GM18870 (cell line): ENCODE results near the gene MRNIP.

Experiments
- ATAC-seq: cut with Tn5 transposase; IDR thresholded peaks from one replicate; pipeline ENCODE4 v1.9.1; 2021; ENCODE audit warnings: moderate library complexity; ENCODE audit not compliant: unreplicated experiment

The MRNIP gene, protein sequence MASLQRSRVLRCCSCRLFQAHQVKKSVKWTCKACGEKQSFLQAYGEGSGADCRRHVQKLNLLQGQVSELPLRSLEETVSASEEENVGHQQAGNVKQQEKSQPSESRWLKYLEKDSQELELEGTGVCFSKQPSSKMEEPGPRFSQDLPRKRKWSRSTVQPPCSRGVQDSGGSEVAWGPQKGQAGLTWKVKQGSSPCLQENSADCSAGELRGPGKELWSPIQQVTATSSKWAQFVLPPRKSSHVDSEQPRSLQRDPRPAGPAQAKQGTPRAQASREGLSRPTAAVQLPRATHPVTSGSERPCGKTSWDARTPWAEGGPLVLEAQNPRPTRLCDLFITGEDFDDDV

DNA sequence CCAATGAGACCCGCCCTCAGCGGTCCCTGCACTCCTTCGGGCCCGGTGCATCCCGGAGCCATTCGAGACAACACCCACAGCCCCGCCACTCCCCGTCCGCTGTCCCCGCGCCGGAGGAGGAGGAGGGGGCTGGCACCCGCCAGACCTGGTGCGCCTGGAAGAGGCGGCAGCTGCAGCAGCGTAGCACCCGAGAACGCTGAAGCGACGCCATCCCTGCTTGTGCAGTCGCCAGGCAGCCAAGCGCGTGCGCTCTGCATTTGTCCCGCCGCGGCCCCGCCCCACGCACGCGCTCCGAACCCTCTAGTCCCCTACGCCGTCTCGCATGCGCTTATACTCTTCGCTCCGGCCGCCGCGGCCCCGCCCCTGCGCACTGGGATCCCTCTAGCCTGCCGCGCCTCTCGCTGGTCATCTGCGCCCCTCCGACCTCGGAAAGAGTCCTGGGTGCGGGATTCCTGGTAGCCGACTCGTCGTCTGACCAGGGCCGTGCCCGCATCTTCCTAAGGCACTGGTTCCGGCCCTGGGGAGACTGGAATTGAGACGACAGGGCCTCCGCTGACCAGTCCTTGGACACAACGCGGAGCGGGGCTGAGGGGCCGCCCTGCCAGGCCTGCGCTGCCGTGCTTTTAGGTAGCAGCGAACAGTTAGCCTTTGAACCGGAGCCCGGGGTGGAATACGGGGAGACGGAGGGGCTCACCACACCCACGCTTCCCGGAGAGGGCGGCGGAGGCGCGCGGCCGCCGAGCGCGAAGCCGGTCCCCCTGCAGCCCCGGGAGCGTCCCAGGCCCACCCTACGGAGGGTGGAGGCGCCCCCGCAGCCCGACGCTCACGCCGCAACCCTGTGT is at the start of gene MRNIP:
MRNIP (minus strand) TSS at position 232 of the 842 bp plus-strand sequence; CDS start at position 211, 21 bp downstream.
- ATAC-seq = peak; percentile 92

GRCh38 chr5:179907556-179908324 is 49.1 kb upstream of the MRNIP start, which contains the start of gene TBC1D9B:
Gene TBC1D9B, minus strand, starts transcription at chr5:179907897. Its CDS starts 76 bp downstream, at chr5:179907821.
- ATAC-seq = no peak

DNA sequence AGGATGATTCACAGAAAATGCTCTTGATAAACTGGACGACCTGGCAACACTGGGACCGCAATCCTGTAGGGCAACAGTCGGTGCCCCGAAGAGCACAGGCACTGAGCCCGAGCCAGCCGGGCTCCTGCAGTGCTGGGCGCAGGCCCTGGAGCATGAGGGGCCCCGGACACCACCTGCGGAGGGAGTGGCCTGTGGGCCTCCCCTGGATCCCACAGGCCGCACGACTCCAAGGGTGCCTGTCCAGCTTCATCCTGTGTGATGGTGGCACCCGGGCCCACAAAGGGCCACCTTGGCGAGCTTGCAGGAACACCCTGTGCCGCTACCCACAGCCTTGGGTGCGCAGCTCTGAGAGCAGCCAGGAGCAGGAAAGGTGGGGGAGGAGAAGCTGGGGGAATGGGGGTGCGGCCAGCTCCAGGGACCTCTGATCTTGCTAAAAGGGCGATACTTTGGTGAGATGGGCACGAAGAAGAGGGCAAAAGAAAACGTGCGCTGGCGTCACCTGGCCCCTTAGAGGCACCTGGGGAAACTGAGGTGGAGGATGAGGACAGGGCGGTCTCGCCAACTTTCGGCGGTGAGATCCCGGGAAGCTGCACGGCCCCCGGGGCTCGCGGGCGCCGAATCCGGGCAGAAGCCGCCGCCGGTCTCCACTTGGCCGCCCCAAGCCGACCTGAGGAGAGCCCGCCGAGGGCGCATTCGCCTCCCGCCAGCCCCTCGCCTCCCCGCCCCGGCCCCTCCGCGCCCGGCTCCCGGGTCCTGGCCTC is 48.4 kb upstream of the MRNIP start:
- ATAC-seq = no peak

- no peak for ATAC-seq
Measured at GRCh38 chr5:179906294-179906794, 47.7 kb upstream of the MRNIP start.

- no peak for ATAC-seq
Measured at GRCh38 chr5:179905161-179905560, 46.5 kb upstream of the MRNIP start.

DNA sequence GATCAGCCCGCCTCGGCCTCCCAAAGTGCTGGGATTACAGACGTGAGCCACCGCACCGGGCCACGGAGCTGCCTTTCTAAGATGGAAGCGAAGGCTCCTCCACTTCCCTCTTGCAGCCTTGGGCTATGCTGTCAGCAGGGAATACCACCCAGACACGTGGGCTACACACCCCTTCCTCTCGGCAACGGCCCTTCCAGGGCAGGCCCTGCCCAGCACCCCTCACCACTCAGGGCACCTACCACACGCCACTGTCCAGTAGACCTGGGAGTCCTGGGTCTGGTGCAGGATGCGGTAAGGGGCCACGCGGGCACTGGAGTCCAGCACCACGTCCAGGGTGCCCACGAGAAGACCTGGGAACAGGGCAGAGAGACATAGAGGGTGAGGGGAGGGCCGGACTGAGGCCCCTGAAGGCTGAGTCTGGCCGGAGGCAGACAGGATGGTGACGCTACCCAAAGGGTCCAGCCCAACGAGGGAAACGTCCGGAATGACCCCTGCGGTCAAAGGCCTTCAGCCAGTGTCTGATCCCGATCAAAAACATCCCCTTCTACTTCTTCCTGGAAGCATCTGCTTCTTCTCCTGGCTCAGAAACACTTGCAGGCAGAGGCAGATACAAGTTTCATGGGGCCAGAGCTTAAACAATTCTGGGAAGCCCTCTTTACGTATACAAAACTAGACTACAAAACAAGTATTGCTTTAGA is 46.0 kb upstream of the MRNIP start:
- ATAC-seq = no peak

GRCh38 chr5:179902763-179903158 is 44.1 kb upstream of the MRNIP start:
- ATAC-seq = no peak

- ATAC-seq = no peak
Measured at GRCh38 chr5:179901915-179902762, 43.5 kb upstream of the MRNIP start.

DNA sequence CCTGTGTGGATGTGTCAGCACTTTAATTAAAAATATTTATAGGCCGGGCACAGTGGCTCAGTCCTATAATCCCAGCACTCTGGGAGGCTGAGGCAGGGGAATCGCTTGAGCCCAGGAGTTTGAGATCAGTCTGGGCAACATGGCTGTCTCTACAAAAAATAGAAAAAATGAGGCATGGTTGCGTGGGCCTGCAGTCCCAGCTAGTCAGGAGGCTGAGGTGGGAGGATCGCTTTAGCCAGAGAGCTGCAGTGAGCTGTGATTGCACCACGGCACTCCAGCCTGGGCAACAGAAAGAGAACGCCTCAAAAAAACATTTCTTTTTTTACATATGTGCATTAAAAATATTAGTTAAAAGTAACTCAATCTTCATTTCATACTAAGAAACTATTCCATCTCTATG is 42.8 kb upstream of the MRNIP start:
- ATAC-seq = no peak

DNA sequence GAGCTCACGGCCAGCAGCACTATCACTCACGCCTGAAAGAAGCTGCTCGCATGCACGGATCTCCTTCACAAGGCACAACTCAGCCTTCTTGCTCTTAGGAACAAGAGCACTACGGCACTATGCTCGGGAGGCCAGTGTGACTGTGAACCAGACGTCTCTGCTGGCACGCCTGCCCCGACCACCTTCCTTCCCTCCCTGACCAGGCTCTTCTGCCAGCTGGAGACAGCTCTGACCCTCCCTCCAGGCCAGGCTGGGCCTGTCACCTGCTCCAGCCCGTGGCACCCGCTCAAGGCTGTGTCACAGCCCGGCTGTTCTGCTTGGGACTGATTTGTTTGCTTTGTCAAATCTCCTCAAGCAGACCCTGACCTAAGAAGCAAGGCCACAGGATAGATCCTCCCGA is 42.1 kb upstream of the MRNIP start:
- ATAC-seq = no peak

DNA sequence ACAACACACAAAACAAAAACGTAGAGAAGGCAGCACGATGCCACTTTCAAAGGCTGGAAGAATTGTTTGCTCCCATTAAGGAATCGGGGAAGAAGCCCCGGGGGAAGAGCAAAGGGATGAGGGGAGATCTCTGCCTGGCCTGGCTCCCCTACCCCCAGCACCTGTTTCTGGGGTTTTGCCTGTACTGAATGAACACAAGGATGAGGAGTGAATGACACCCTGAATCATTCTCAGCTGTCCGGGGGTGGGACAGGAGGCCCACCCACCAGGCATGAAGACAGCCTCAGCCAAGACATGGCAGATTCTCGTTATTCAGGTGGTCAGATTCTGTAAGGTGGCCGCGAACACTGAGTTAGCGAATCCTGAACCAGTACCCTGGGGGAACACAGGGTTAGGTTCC is 41.6 kb upstream of the MRNIP start:
- ATAC-seq = no peak

DNA sequence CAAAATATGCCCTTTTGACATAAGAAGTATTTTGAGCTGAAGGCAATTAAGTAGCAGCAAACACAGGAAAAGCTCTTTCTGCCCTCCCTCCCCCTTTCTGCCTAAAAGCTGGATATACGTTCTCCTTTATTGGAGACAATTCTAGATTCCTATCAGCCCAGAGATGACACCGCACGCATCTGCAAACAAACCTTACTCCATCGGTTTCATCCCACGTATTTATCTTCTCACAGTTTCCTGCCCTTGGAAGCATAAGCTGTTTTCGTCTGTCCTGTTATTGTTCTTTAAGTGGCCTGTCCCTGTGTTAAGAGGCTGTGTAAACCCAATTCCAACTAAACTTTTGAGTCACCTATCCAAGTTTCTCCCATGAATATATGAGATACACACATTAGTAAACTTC is 37.2 kb upstream of the MRNIP start:
- no peak for ATAC-seq

- ATAC-seq = no peak
Measured at GRCh38 chr5:179893958-179894895, 35.6 kb upstream of the MRNIP start.

DNA sequence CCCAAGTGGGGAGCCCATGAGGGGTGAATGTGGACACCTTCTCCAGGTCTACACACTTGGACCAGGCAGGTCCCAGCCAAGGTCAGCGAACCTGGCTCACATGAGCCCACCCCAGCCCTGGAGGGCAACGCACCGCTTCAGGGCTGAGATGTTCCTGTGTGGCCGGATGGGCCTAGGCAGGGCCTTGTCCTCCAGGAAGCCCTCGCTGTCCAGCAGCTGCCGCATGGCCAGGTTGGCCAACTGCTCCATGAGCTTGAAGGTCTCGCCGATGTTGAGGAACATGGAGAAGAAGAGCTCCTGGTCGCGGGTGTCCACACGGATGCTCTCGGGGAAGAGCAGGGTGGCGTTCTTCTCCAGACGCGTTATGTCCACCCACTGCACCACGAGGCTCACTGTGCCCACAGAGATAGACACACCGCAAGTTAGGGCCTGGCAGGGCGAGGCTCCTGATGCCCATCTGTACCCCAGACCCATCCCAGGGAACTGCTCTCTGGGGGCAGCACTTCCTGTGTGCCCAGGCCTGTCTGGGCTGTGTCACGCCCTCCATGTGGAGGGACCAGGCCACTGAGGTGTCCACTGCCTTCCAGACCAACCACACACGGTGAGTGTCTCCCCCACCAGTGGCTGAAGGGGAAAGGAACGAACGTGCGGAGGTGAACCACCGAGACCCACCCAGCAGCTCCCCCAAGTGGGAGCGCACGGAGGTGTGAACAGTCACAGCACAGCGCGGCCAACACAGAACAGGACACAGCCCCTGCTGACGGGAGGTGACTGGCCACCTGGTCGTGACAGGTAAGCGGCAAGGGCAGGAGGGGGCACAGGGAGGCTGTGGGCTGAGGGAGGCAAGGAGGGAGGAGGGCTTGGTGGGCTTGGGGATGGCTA is 34.7 kb upstream of the MRNIP start:
- no peak for ATAC-seq

DNA sequence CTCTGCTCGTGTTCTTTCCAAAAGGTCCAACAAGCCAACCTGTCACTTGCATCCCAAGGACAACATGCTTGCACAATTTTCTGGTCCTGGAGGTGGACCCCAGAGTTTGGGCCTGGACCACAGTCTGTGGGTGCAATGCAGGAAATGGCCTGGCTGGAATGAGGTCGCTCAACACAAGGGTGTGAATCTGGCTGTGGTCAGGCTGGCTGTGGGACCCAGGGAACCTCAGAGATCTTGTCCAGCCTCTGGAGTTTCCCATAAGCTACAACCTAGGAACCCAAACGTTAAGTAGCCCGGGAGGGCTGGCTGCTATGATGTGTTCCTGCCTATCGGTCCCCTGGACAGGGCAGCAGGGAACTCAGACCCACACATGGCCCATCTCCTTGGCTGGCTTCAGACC is 33.6 kb upstream of the MRNIP start:
- no peak for ATAC-seq

DNA sequence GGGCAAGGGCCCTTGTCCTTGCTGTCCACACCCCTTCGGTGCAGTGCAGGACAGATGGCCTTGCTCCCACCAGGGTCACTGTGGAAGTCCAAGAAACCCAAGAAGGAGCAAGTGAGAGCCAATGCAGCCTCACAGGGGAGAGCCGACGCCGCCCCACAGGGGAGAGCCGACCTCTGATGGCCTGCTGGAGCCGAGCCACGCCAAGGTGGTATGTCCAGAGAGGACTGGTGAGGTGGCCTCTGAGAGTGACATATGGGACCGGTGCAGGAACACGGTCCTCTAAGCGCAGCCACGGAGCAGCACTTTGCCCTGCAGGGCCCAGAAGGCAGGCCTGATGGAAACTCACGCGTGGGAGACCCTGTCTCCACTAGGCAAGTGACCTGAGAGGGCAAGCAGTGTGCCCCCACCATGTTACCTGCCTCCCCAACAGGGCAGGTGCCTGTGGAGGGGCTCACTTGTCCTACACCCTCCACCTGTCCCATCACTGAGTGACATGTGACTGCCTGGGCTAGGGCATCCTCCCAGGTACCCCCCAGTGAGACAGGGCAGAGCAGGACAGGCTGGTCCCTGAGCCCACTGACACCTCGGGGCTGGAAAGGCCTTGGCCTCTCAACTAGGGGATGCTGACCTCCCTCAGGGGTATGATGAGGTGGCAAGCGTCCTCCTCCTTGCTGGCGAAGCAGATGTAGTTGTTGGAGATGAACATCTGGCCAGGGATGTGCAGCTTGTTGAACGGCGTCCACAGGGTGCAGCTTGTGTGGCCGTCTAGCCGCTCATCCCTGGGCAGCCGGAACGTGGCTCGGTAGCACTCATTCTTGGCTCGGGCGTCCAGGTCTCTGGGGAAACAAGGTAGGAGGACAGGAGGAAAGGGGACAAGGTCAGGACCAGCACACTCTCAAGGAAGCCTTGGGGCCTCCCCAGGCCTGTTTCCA is 32.4 kb upstream of the MRNIP start:
- ATAC-seq = no peak
